Activated CD8-positive, alpha-beta T cell treated with anti-CD3 and anti-CD28 coated beads for 36 hours (primary cell): Measurements from ENCODE around the gene GABBR2. TPM values are rescaled to one million over a fixed set of nuclear protein-coding genes. Genes with fewer than 3 reads are reported as not detected.

Experiments
- ATAC-seq: fragments of 200-7000 bp; cut with Tn5 transposase; one replicate; pipeline ENCODE4 v1.10.0; 2021; ENCODE audit warnings: mild to moderate bottlenecking, moderate library complexity
- CTCF ChIA-PET: fragments of 350-600 bp; sonication (Branson Sonifier 250); formaldehyde crosslinking; loops from one replicate; lab custom pipeline; 2021; ENCODE audit warnings: antibody characterized with exemption; lab: Charles Lee
- POLR2A ChIA-PET: fragments of 350-600 bp; sonication (Branson Sonifier 250); formaldehyde crosslinking; loops from one replicate; lab custom pipeline; 2021; ENCODE audit warnings: antibody characterized with exemption; lab: Charles Lee
- DNase-seq: peaks from one replicate; pipeline ENCODE4 v3.0.0-alpha.2; 2020
- H3K27ac Mint-ChIP-seq: one replicate; pipeline ENCODE4 v1.8.0; 2021; ENCODE audit warnings: mild to moderate bottlenecking, mixed read lengths
- H3K27me3 Mint-ChIP-seq: one replicate; pipeline ENCODE4 v1.8.0; 2021; ENCODE audit warnings: mixed read lengths
- H3K36me3 Mint-ChIP-seq: one replicate; pipeline ENCODE4 v1.8.0; 2021; ENCODE audit warnings: low read depth, mixed read lengths
- H3K4me1 Mint-ChIP-seq: one replicate; pipeline ENCODE4 v1.8.0; 2021; ENCODE audit warnings: low read depth, mixed read lengths
- H3K4me3 Mint-ChIP-seq: one replicate; pipeline ENCODE4 v1.8.0; 2021; ENCODE audit warnings: mild to moderate bottlenecking, moderate library complexity, mixed read lengths
- H3K9me3 Mint-ChIP-seq: one replicate; pipeline ENCODE4 v1.8.0; 2021; ENCODE audit warnings: mixed read lengths
- intact Hi-C: fragments of 100-400 bp; cut with micrococcal nuclease; formaldehyde crosslinking; loops from one replicate; pipeline ENCODE4 v1.10.0; 2022
- total RNA-seq, 2 experiments: library from RNA; stranded (reverse); gene quantifications; one replicate each; pipeline ENCODE4 v1.2.3, GENCODE V29; 2021
- TF ChIP-seq, protein P1 (sequence below): fragments of 200-600 bp; IDR thresholded peaks from one replicate; pipeline ENCODE4 v1.8.0; 2022; ENCODE audit warnings: antibody characterized with exemption, mild to moderate bottlenecking

Gene GABBR2
- total RNA-seq, 2 experiments from 2014 or later: not detected

DNA sequence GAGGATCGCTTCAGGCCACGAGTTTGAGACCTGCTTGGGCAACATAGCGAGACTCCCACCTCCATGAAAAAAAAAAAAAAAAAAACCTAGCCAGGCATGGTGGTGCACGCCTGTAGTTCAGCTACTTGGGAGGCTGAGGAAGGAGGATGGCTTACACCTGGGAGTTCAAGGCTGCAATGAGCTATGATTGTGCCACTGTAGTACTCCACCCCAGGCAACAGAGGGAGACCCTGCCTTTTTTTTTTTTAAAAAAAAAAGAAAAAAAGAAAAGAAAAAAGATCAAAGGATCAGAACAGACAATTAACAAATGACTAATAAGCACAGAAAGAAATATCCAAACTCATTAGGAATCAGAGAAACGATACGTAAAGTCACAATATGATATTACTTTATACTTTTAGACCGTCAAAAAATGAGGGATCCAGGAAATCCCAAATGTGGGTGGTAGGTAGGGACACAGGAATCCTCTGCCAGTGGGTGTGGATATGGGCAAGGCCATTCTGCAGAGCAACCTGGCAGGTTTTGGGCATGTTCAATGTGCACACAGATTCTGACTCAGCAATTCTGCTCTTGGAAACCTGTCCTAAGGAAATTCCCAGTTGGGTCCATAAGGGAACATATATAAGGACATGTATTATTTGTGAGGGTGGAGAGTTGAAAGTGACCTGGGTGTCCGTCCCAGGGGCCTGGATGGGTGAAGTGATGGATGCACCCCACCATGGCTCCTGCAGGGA, 308.6 kb downstream of the GABBR2 start:
- ChIA-PET CTCF (no interaction called here), POLR2A (no interaction called here)
- DNase-seq (no peak), ATAC-seq (no peak)
- intact Hi-C loops: no loop called here
- H3K9me3 Mint-ChIP-seq: no peaks in the 10 kb centered on the region
- H3K4me3 Mint-ChIP-seq: no peak overlapping the region
- H3K27me3 Mint-ChIP-seq: peaks cover 2% of the 10 kb centered on the region
- H3K4me1 Mint-ChIP-seq: no peaks in the 10 kb centered on the region
- TF ChIP-seq, protein P1, sequence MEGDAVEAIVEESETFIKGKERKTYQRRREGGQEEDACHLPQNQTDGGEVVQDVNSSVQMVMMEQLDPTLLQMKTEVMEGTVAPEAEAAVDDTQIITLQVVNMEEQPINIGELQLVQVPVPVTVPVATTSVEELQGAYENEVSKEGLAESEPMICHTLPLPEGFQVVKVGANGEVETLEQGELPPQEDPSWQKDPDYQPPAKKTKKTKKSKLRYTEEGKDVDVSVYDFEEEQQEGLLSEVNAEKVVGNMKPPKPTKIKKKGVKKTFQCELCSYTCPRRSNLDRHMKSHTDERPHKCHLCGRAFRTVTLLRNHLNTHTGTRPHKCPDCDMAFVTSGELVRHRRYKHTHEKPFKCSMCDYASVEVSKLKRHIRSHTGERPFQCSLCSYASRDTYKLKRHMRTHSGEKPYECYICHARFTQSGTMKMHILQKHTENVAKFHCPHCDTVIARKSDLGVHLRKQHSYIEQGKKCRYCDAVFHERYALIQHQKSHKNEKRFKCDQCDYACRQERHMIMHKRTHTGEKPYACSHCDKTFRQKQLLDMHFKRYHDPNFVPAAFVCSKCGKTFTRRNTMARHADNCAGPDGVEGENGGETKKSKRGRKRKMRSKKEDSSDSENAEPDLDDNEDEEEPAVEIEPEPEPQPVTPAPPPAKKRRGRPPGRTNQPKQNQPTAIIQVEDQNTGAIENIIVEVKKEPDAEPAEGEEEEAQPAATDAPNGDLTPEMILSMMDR: no peak
- no peak overlapping the region for H3K27ac Mint-ChIP-seq
- H3K36me3 Mint-ChIP-seq: no peaks in the 10 kb centered on the region

DNA sequence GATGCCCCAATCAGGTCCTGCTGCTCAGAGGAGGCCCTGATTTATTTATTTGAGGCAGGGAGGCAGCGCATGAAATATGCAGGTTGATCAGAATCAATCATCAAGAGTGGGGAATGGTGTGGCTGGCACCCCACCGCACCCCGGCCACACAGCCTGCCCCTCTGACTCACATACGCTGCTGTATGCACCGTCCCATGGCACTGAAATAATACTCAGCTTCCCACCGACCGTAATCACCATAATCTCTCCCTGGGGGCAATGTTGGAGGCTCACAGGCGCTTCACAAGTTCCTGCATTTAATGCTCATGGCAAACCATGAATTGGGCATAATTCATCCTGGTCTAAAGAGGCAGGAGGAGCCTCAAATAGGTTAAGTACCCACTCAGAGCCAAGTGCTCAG, 312.1 kb downstream of the GABBR2 start:
- DNase-seq (no peak), ATAC-seq (no peak)
- H3K36me3 Mint-ChIP-seq: no peaks in the 10 kb centered on the region
- POLR2A ChIA-PET: no interaction called here
- CTCF ChIA-PET: no interaction called here
- H3K4me1 Mint-ChIP-seq: peaks cover 2% of the 10 kb centered on the region
- intact Hi-C loops: no loop called here
- peaks cover 3% of the 10 kb centered on the region for H3K9me3 Mint-ChIP-seq
- peaks cover 4% of the 10 kb centered on the region for H3K27me3 Mint-ChIP-seq
- H3K27ac Mint-ChIP-seq: no peak overlapping the region
- H3K4me3 Mint-ChIP-seq: no peak overlapping the region
- TF ChIP-seq, protein P1: no peak

DNA sequence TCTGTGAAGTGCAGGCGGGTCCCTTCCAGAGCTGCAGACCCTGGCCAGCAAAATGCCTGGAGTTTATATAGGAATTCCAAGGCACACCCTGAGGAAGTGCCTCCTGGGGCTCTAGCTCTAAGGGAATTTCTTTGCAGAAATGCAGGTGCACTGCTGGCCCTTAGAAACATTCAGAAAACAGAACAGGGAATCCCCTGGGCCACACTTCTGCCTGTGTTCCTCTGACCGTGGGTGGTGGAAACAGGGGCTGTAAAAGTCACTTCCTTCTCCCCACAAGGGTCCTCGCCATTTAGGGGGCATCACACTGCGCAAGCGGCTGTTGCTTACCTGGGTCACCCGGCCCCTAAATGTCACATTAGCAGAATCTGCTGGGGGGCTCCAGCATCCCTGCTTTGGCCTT, 312.5 kb downstream of the GABBR2 start:
- DNase-seq (no peak), ATAC-seq (no peak)
- POLR2A ChIA-PET: no interaction called here
- no peak overlapping the region for H3K27ac Mint-ChIP-seq
- H3K4me3 Mint-ChIP-seq: no peak overlapping the region
- no peaks in the 10 kb centered on the region for H3K36me3 Mint-ChIP-seq
- peaks cover 4% of the 10 kb centered on the region for H3K27me3 Mint-ChIP-seq
- TF ChIP-seq, protein P1: no peak
- peaks cover 3% of the 10 kb centered on the region for H3K9me3 Mint-ChIP-seq
- intact Hi-C loops: no loop called here
- CTCF ChIA-PET: no interaction called here
- H3K4me1 Mint-ChIP-seq: peaks cover 6% of the 10 kb centered on the region

DNA sequence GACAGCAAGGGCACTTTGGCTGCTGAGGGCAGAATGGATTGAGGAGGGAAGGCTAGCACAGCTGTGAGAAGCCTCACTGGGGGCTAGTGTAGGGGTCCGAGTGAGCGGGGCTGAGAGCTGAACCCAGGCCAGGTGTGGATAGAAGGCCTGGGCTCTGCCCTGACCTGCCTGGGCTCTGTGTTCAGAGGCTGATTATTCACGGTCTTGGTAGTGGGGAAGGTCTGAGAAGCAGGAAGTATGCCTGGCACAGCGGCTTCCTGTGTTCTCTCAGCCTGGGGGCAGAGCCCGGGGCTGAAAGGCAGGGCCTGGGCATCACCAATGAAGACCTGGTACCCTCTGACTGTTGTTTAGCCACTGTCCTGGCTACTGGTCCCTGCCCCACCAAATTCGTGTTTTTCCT, 316.9 kb downstream of the GABBR2 start:
- Mint-ChIP-seq H3K4me3 (no peak overlapping the region), H3K9me3 (peaks cover 3% of the 10 kb centered on the region), H3K4me1 (peaks cover 6% of the 10 kb centered on the region), H3K27me3 (peaks cover 2% of the 10 kb centered on the region), H3K27ac (peak overlapping the region; percentile 42), H3K36me3 (no peaks in the 10 kb centered on the region)
- CTCF ChIA-PET: no interaction called here
- TF ChIP-seq, protein P1: no peak
- intact Hi-C loops: no loop called here
- ATAC-seq (peak; percentile 49), DNase-seq (no peak)
- POLR2A ChIA-PET: no interaction called here

DNA sequence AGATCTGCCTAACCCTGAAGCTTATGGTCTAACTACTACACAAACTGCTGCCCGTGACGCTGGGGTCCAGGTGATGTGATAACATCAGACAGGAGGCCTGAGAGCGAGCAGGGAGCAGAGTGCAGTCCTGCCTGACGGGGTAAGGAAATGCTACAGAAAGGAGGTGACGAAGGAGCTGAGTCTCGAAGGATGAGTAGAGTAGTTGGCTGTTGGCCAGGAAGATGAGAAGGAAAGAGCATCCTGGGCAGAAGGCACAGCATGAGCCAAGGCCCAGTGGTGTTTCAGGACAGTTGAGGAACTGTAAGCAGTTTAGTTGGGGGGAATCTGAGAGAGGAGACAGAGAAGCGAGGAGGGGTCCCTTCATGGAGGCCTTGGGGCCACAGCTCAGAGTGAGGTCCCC, 317.3 kb downstream of the GABBR2 start:
- peaks cover 2% of the 10 kb centered on the region for H3K27me3 Mint-ChIP-seq
- H3K4me1 Mint-ChIP-seq: peaks cover 6% of the 10 kb centered on the region
- TF ChIP-seq, protein P1: no peak
- ChIA-PET POLR2A (no interaction called here), CTCF (no interaction called here)
- no peak for ATAC-seq
- H3K9me3 Mint-ChIP-seq: peaks cover 3% of the 10 kb centered on the region
- no peak for DNase-seq
- H3K27ac Mint-ChIP-seq: peak overlapping the region; percentile 42
- H3K4me3 Mint-ChIP-seq: no peak overlapping the region
- intact Hi-C loops: no loop called here
- H3K36me3 Mint-ChIP-seq: no peaks in the 10 kb centered on the region
